ENCODE measurements around the gene CSRNP2. TPM values are rescaled to one million over a fixed set of nuclear protein-coding genes. Genes with fewer than 3 reads are reported as not detected.

Gene CSRNP2
- total RNA-seq, 3 donors from 2014 or later (not counting 1 experiment from before 2014, with no cell fraction given), result 21.3 to 31.7 (median 25.1) TPM

- no peaks in the 10 kb centered on the region for H3K27me3 Mint-ChIP-seq (ENCODE audit: low read depth in 2 of 2)
- H3K4me1 Mint-ChIP-seq, result peaks cover 13 to 21% of the 10 kb centered on the region in 2 donors
- Histone ChIP-seq H3K27me3 (ENCODE audit: control insufficient read depth, insufficient read depth, low read length) (no peaks in the 10 kb centered on the region), H3K4me1 (ENCODE audit: control insufficient read depth, insufficient read depth, low read length) (no peaks in the 10 kb centered on the region), H3K36me3 (ENCODE audit: control insufficient read depth, insufficient read depth, low read length) (peaks cover 17% of the 10 kb centered on the region), H3K9me3 (ENCODE audit: control insufficient read depth, insufficient read depth, low read length) (no peaks in the 10 kb centered on the region), H3K4me3 (ENCODE audit: low read length) (no peak overlapping the region), H3K27ac (ENCODE audit: low read length) (no peak overlapping the region)
- no peaks in the 10 kb centered on the region for H3K9me3 Mint-ChIP-seq
- no peak for DNase-seq
- TF ChIP-seq, protein P1, sequence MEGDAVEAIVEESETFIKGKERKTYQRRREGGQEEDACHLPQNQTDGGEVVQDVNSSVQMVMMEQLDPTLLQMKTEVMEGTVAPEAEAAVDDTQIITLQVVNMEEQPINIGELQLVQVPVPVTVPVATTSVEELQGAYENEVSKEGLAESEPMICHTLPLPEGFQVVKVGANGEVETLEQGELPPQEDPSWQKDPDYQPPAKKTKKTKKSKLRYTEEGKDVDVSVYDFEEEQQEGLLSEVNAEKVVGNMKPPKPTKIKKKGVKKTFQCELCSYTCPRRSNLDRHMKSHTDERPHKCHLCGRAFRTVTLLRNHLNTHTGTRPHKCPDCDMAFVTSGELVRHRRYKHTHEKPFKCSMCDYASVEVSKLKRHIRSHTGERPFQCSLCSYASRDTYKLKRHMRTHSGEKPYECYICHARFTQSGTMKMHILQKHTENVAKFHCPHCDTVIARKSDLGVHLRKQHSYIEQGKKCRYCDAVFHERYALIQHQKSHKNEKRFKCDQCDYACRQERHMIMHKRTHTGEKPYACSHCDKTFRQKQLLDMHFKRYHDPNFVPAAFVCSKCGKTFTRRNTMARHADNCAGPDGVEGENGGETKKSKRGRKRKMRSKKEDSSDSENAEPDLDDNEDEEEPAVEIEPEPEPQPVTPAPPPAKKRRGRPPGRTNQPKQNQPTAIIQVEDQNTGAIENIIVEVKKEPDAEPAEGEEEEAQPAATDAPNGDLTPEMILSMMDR (IDR thresholded peaks at IDR 0.05), result no peak
- H3K27ac Mint-ChIP-seq, result no peak overlapping the region
- H3K4me3 Mint-ChIP-seq, result no peak overlapping the region
- 82% methylated on average over 10 of the region's 10 CpGs for WGBS (ENCODE audit: insufficient coverage)
- intact Hi-C loops (cut with micrococcal nuclease), result no loop called here
- ATAC-seq, result no peak
- no peaks in the 10 kb centered on the region for H3K36me3 Mint-ChIP-seq
Measured at GRCh38 chr12:51076236-51076930, 7.0 kb downstream of the CSRNP2 start.

GRCh38 chr12:51075390-51075789 is 8.0 kb downstream of the CSRNP2 start:
- Mint-ChIP-seq H3K36me3 (no peaks in the 10 kb centered on the region), H3K27me3 (ENCODE audit: low read depth in 2 of 2) (no peaks in the 10 kb centered on the region), H3K9me3 (no peaks in the 10 kb centered on the region), H3K27ac (no peak overlapping the region), H3K4me1 (peaks cover 11 to 17% of the 10 kb centered on the region in 2 donors), H3K4me3 (no peak overlapping the region)
- Histone ChIP-seq H3K27me3 (ENCODE audit: control insufficient read depth, insufficient read depth, low read length) (no peaks in the 10 kb centered on the region), H3K4me3 (ENCODE audit: low read length) (no peak overlapping the region), H3K9me3 (ENCODE audit: control insufficient read depth, insufficient read depth, low read length) (no peaks in the 10 kb centered on the region), H3K27ac (ENCODE audit: low read length) (no peak overlapping the region), H3K4me1 (ENCODE audit: control insufficient read depth, insufficient read depth, low read length) (no peaks in the 10 kb centered on the region), H3K36me3 (ENCODE audit: control insufficient read depth, insufficient read depth, low read length) (peaks cover 20% of the 10 kb centered on the region)
- 97% methylated on average over 5 of the region's 5 CpGs for WGBS (ENCODE audit: insufficient coverage)
- intact Hi-C loops (cut with micrococcal nuclease), result no loop called here
- DNase-seq, result no peak
- TF ChIP-seq, protein P1 (IDR thresholded peaks at IDR 0.05), result no peak
- ATAC-seq, result no peak

- ATAC-seq, result no peak
Measured at GRCh38 chr12:51071663-51072062, 11.7 kb downstream of the CSRNP2 start.

More at GRCh38 chr12:51071663-51072062, 11.7 kb downstream of the CSRNP2 start:
- H3K9me3 ChIP-seq (ENCODE audit: control insufficient read depth, insufficient read depth, low read length), result no peaks in the 10 kb centered on the region
- 100% methylated on average over 2 of the region's 2 CpGs for WGBS (ENCODE audit: insufficient coverage)
- peaks cover 44% of the 10 kb centered on the region for H3K36me3 ChIP-seq (ENCODE audit: control insufficient read depth, insufficient read depth, low read length)
- Mint-ChIP-seq H3K4me1 (peaks cover 5 to 8% of the 10 kb centered on the region in 2 donors), H3K27ac (no peak overlapping the region), H3K9me3 (no peaks in the 10 kb centered on the region), H3K36me3 (no peaks in the 10 kb centered on the region), H3K27me3 (ENCODE audit: low read depth in 2 of 2) (no peaks in the 10 kb centered on the region), H3K4me3 (no peak overlapping the region)
- H3K4me1 ChIP-seq (ENCODE audit: control insufficient read depth, insufficient read depth, low read length), result no peaks in the 10 kb centered on the region
- no peak overlapping the region for H3K4me3 ChIP-seq (ENCODE audit: low read length)
- TF ChIP-seq, protein P1 (IDR thresholded peaks at IDR 0.05), result no peak
- intact Hi-C loops (cut with micrococcal nuclease), result no loop called here
- DNase-seq, result no peak
- no peaks in the 10 kb centered on the region for H3K27me3 ChIP-seq (ENCODE audit: control insufficient read depth, insufficient read depth, low read length)
- no peak overlapping the region for H3K27ac ChIP-seq (ENCODE audit: low read length)

Data from natural killer cell (primary cell).